Small intestine (tissue), 7 donors: Measurements from ENCODE around the gene WDR6. TPM values are rescaled to one million over a fixed set of nuclear protein-coding genes. Genes with fewer than 3 reads are reported as not detected.
A peak's percentile ranks its signal among the peaks of the same experiment; 100 is the strongest.

Experiments used
- DNase-seq, 2 donors: peaks; one replicate each; pipeline versions ENCODE4 v3.0.0 to v3.0.0-alpha.2; 2013
- FAIRE-seq: peaks from 2 replicates; lab custom pipeline; 2012; peaks lifted over from hg19 to GRCh38; lab: Jason Lieb, UNC
- H3K27ac ChIP-seq, 3 donors: one replicate each; pipeline ENCODE4 v1.5.1; 2013; ENCODE audit warnings: low read length in 2 of 3, mild to moderate bottlenecking in 2 of 3, control low read depth in 1 of 3, inconsistent platforms in 1 of 3, low read depth in 1 of 3, moderate library complexity in 1 of 3
- H3K27me3 ChIP-seq, 3 donors: one replicate each; pipeline ENCODE4 v1.6.1; 2013; ENCODE audit warnings: low read length in 3 of 3, inconsistent platforms in 1 of 3; ENCODE audit not compliant: control insufficient read depth in 3 of 3, insufficient read depth in 3 of 3
- H3K36me3 ChIP-seq, 3 donors: one replicate each; pipeline ENCODE4 v1.6.1; 2013; ENCODE audit warnings: low read length in 3 of 3, inconsistent platforms in 1 of 3, low read depth in 1 of 3, mild to moderate bottlenecking in 1 of 3, moderate library complexity in 1 of 3; ENCODE audit not compliant: control insufficient read depth in 3 of 3, insufficient read depth in 2 of 3
- H3K4me1 ChIP-seq, 3 donors: one replicate each; pipeline ENCODE4 v1.6.1; 2013; ENCODE audit warnings: low read length in 2 of 3, inconsistent platforms in 1 of 3, low read depth in 1 of 3, mild to moderate bottlenecking in 1 of 3, moderate library complexity in 1 of 3; ENCODE audit not compliant: control insufficient read depth in 3 of 3, insufficient read depth in 2 of 3
- H3K4me3 ChIP-seq, 3 donors: one replicate each; pipeline ENCODE4 v1.5.1; 2013; ENCODE audit warnings: low read length in 3 of 3, control low read depth in 1 of 3, inconsistent platforms in 1 of 3, low read depth in 1 of 3, mild to moderate bottlenecking in 1 of 3, moderate library complexity in 1 of 3
- H3K9me3 ChIP-seq, 2 donors: one replicate each; pipeline ENCODE4 v1.6.1; 2013; ENCODE audit warnings: low read depth in 1 of 2, low read length in 1 of 2; ENCODE audit not compliant: control insufficient read depth in 2 of 2, insufficient read depth in 1 of 2
- WGBS, 3 donors: extraction: QIAGEN DNeasy Blood & Tissue Kit; methylation state at CpG; one replicate each; pipeline ENCODE4 v1.1.7; 2013; 5-methylcytosine and 5-hydroxymethylcytosine counted together
- polyA plus RNA-seq, 4 donors: library from polyadenylated mRNA; stranded (reverse) in 3 of 4; unstranded in 1 of 4; fragments of 200-250 nt in 3 of 4; fragments of 120-200 nt in 1 of 4; gene quantifications; one replicate each; pipeline versions ENCODE4 v1.2.1 to v1.2.3, GENCODE V29; 2013
- donor health status: healthy with polysubstance abuse.
- donor health status: control.
- donor health status: control.
- donor health status: Bipolar disorder and iron deficiency.
- donor health status: healthy.

The WDR6 gene
- polyA plus RNA-seq, 4 donors: 98.5 to 174 (median 146) TPM

GRCh38 chr3:49015072-49015471 lies 7.9 kb downstream of the WDR6 start:
- WGBS, 3 donors: 79 to 85% (median 84%) methylated on average over 8 of the region's 8 CpGs
- Histone ChIP-seq H3K4me1 (peaks cover 0 to 22% (median 5%) of the 10 kb centered on the region in 3 donors), H3K4me3 (no peak overlapping the region), H3K36me3 (peaks cover 12 to 71% (median 14%) of the 10 kb centered on the region in 3 donors), H3K27me3 (no peaks in the 10 kb centered on the region), H3K27ac (no peak overlapping the region), H3K9me3 (no peaks in the 10 kb centered on the region)
- DNase-seq (no peak), FAIRE-seq (no peak)

- H3K9me3 ChIP-seq: no peaks in the 10 kb centered on the region
- H3K27ac ChIP-seq: no peak overlapping the region
- DNase-seq: no peak
- FAIRE-seq: no peak
- H3K36me3 ChIP-seq: peaks cover 12 to 68% (median 14%) of the 10 kb centered on the region in 3 donors
- no peak overlapping the region for H3K4me3 ChIP-seq
- 79 to 90% (median 83%) methylated on average over 6 of the region's 6 CpGs for WGBS, 3 donors
- H3K27me3 ChIP-seq: no peaks in the 10 kb centered on the region
- peaks cover 0 to 28% (median 7%) of the 10 kb centered on the region in 3 donors for H3K4me1 ChIP-seq
These were observed 8.6 kb downstream of the WDR6 start for GRCh38 chr3:49015765-49016164.

- no peak for FAIRE-seq
- peaks cover 12 to 59% (median 14%) of the 10 kb centered on the region in 3 donors for H3K36me3 ChIP-seq
- H3K4me1 ChIP-seq: peaks cover 0 to 28% (median 7%) of the 10 kb centered on the region in 3 donors
- H3K9me3 ChIP-seq: no peaks in the 10 kb centered on the region
- 83 to 87% (median 86%) methylated on average over 6 of the region's 6 CpGs for WGBS, 3 donors
- no peak overlapping the region for H3K4me3 ChIP-seq
- H3K27me3 ChIP-seq: no peaks in the 10 kb centered on the region
- no peak for DNase-seq
- H3K27ac ChIP-seq: no peak overlapping the region
These were observed 9.4 kb downstream of the WDR6 start for GRCh38 chr3:49016414-49017228.

- Histone ChIP-seq H3K4me1 (peaks cover 0 to 28% (median 7%) of the 10 kb centered on the region in 3 donors), H3K27me3 (no peaks in the 10 kb centered on the region), H3K4me3 (peak overlapping the region; percentile 65 to 70 (median 68)), H3K36me3 (peaks cover 9 to 53% (median 14%) of the 10 kb centered on the region in 3 donors), H3K27ac (peak overlapping the region in 2 of 3 donors; percentile 75 to 88), H3K9me3 (no peaks in the 10 kb centered on the region)
- DNase-seq (peak in 1 of 2 donors; percentile 66), FAIRE-seq (no peak)
- WGBS, 3 donors: 6 to 9% (median 8%) methylated on average over 23 of the region's 23 CpGs
These were observed 10.2 kb downstream of the WDR6 start for GRCh38 chr3:49017229-49017970.

GRCh38 chr3:49017971-49018706 lies 10.9 kb downstream of the WDR6 start, which contains the start of gene DALRD3:
Gene DALRD3 (minus strand): TSS chr3:49018580. CDS start chr3:49018564, 16 bp downstream.
- Histone ChIP-seq H3K36me3 (peaks cover 9 to 53% (median 14%) of the 10 kb centered on the region in 3 donors), H3K27ac (peak within 1 kb of the TSS; percentile 73 to 100 (median 88)), H3K27me3 (no peaks in the 10 kb centered on the region), H3K4me1 (peaks cover 0 to 35% (median 7%) of the 10 kb centered on the region in 3 donors), H3K9me3 (no peaks in the 10 kb centered on the region), H3K4me3 (peak within 1 kb of the TSS; percentile 65 to 70 (median 68))
- WGBS, 3 donors: 0% methylated on average over 76 to 85 of the region's 85 CpGs
- DNase-seq (peak; percentile 71 to 90), FAIRE-seq (no peak)

GRCh38 chr3:49018707-49019006 lies 11.5 kb downstream of the WDR6 start:
- Histone ChIP-seq H3K36me3 (peaks cover 9 to 53% (median 14%) of the 10 kb centered on the region in 3 donors), H3K4me3 (peak overlapping the region; percentile 65 to 70 (median 68)), H3K9me3 (no peaks in the 10 kb centered on the region), H3K27ac (peak overlapping the region; percentile 73 to 88 (median 75)), H3K4me1 (peaks cover 0 to 37% (median 7%) of the 10 kb centered on the region in 3 donors), H3K27me3 (no peaks in the 10 kb centered on the region)
- FAIRE-seq (no peak), DNase-seq (no peak)
- WGBS, 3 donors: 0 to 2% (median 1%) methylated on average over 15 to 18 of the region's 18 CpGs

- Histone ChIP-seq H3K9me3 (no peaks in the 10 kb centered on the region), H3K4me3 (peak overlapping the region; percentile 69 to 90 (median 90)), H3K27ac (peak overlapping the region; percentile 98 to 100 (median 100)), H3K27me3 (no peaks in the 10 kb centered on the region), H3K4me1 (peaks cover 0 to 37% (median 7%) of the 10 kb centered on the region in 3 donors), H3K36me3 (peaks cover 8 to 53% (median 10%) of the 10 kb centered on the region in 3 donors)
- peak in 1 of 2 donors; percentile 39 for DNase-seq
- FAIRE-seq: no peak
- 5 to 37% (median 20%) methylated on average over 12 of the region's 12 CpGs for WGBS, 3 donors
These were observed 12.7 kb downstream of the WDR6 start for GRCh38 chr3:49019941-49020329.
